Retinal pigment epithelial cell (primary cell): ENCODE measurements around the gene MED12L.
A peak's percentile ranks its signal among the peaks of the same experiment; 100 is the strongest.

Experiments used
- DNase-seq: peaks from one replicate; pipeline ENCODE4 v3.0.0-alpha.2; 2010; ENCODE audit warnings: low read depth
- H3K4me3 ChIP-seq: 2 replicates; pipeline ENCODE4 v1.5.1; 2011; ENCODE audit warnings: mild to moderate bottlenecking, low read length, control low read depth, moderate library complexity
- CTCF ChIP-seq: conservative IDR thresholded peaks from 2 replicates; pipeline ENCODE4 v1.5.1; 2011; ENCODE audit warnings: low read depth, low read length, control low read depth, inconsistent platforms

MED12L gene

GRCh38 chr3:151135541-151136337 lies 50.3 kb downstream of the MED12L start:
- H3K4me3 ChIP-seq: no peak overlapping the region
- no peak for DNase-seq
- TF ChIP-seq CTCF: no peak

DNA sequence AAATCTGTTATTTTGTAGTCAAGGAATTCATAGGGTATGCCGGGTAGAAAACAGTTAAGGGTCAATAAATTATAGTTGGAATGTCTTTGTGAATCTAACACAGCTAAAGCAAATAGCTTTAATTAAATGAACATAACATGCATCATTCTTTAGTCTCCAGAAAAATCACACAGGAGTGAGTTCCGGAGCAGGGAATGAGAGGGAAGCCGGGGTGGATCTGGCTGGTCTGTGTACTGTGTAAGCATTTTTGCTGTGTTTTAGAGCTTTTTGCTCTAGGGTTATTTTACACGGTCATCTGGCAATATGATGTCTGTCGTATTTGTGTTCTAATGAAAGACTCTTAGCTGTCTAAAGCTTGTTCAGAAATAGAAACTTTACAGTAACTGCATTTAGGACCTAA lies 57.5 kb downstream of the MED12L start:
- no peak for TF ChIP-seq CTCF
- DNase-seq: no peak
- H3K4me3 ChIP-seq: no peak overlapping the region

DNA sequence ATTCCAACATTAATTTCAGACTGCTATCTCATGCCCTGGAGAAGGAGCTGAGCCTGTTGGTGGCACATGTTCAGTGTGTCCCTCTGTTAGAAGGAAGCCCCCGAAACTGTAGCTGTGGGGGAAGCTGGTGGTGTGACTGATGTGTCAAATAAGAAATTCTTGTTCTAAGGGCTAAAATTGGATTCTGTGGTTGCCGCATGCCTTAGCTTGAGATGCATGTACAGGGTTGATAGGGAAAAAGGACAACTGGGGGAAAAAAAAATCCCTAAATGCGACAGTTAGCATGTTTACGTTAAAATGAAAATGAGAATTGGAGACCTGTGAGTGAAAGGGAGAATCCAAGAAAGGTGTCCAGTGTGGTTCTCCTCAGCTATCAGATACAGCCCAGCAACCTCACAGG lies 58.6 kb downstream of the MED12L start:
- H3K4me3 ChIP-seq: no peak overlapping the region
- no peak for TF ChIP-seq CTCF

DNA sequence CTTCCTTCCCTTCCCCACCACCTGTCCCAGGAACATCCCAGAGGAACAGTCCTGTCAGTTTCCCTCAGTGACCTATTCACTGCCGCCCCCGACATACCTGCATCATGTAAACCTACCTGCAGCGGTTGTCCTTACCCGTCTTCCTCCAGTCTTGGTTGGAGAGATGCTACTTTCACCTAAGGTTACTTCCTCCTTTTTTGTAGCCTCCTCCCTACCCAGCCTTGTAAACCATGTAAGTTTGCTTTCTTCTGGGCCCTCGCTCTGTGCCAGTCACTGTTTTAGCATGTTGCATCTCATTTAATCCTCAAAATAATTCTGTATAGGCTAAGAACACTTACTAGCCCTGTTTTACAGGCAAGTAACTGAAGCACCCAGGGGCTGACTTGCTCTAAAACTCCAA lies 59.3 kb downstream of the MED12L start:
- no peak for TF ChIP-seq CTCF
- no peak overlapping the region for H3K4me3 ChIP-seq
- DNase-seq: no peak

More for the DNA sequence above, 58.6 kb downstream of the MED12L start:
- DNase-seq: no peak

GRCh38 chr3:151145713-151146070 lies 60.2 kb downstream of the MED12L start:
- TF ChIP-seq CTCF: no peak
- no peak for DNase-seq
- no peak overlapping the region for H3K4me3 ChIP-seq

DNA sequence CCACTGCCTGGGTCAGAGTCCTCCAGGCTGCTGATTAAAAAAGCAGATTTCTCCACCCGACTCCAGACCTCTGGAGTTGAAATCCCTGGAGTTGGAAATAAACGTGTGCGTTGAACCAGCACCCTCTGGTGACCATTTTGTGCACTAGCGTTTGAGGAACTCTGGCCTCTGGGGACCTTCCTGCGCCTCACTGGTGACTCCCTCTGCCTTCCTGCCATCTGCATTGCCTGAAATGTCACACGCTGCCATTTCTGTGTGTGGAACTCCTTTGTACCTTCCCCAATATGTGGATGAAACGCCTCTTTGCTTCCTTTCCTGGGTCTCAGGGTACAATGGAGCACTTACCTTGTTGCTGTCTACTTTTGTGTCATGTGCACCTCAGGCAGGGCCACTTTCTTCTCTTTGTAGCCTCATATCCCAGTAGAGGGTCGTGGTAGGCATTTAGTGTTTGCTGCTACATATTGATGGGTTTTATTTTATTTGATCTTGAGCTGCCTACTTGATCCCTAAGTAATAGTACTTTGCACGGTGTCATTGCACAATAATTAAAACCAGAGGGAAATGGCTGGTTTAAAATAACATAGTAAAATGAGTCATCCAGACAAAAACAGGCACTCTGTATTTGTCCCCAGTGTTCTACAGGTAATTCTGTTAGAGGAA lies 60.7 kb downstream of the MED12L start:
- no peak for DNase-seq
- TF ChIP-seq CTCF: peak; percentile 95
- H3K4me3 ChIP-seq: no peak overlapping the region

GRCh38 chr3:151146731-151147091 lies 61.2 kb downstream of the MED12L start:
- no peak for DNase-seq
- H3K4me3 ChIP-seq: no peak overlapping the region
- no peak for TF ChIP-seq CTCF
